GM18508 (cell line): ENCODE data around the gene KAT8.
A peak's percentile ranks its signal among the peaks of the same experiment; 100 is the strongest.

Source experiments
- ATAC-seq: cut with Tn5 transposase; IDR thresholded peaks from one replicate; pipeline ENCODE4 v1.9.1; 2021; ENCODE audit warnings: moderate number of reproducible peaks; ENCODE audit not compliant: insufficient read depth, unreplicated experiment

The KAT8 gene

GRCh38 chr16:31117384-31118222, at the start of gene KAT8:
TSS of gene KAT8 (plus strand) at chr16:31117664. CDS start at chr16:31117682, 18 bp downstream.
- peak; percentile 54 for ATAC-seq

GRCh38 chr16:31071861-31072260, 45.6 kb upstream of the KAT8 start:
- ATAC-seq: no peak

- no peak for ATAC-seq
Measured at GRCh38 chr16:31072540-31073141, 44.8 kb upstream of the KAT8 start.

GRCh38 chr16:31073142-31073969, 44.1 kb upstream of the KAT8 start:
- peak; percentile 25 for ATAC-seq

- ATAC-seq: peak; percentile 50
Measured at GRCh38 chr16:31073970-31074813, 43.3 kb upstream of the KAT8 start, which contains the start of the genes ZNF646 and ZNF668. TSS of gene ZNF646 (plus strand) at chr16:31074422. CDS start at chr16:31076325, 1,903 bp downstream. TSS of gene ZNF668 (minus strand) at chr16:31074240. CDS start at chr16:31064459, 9,781 bp downstream.

- ATAC-seq: no peak
Measured at GRCh38 chr16:31074814-31075183, 42.7 kb upstream of the KAT8 start.

GRCh38 chr16:31076319-31076718, 41.1 kb upstream of the KAT8 start:
- no peak for ATAC-seq

GRCh38 chr16:31077024-31077423, 40.4 kb upstream of the KAT8 start:
- no peak for ATAC-seq

- ATAC-seq: no peak
Measured at GRCh38 chr16:31077592-31078396, 39.7 kb upstream of the KAT8 start.

GRCh38 chr16:31078597-31079341, 38.7 kb upstream of the KAT8 start:
- ATAC-seq: no peak

GRCh38 chr16:31079342-31079944, 38.0 kb upstream of the KAT8 start:
- ATAC-seq: no peak

GRCh38 chr16:31080035-31080629, 37.3 kb upstream of the KAT8 start:
- no peak for ATAC-seq

GRCh38 chr16:31080756-31081419, 36.6 kb upstream of the KAT8 start:
- no peak for ATAC-seq

- ATAC-seq: no peak
Measured at GRCh38 chr16:31081428-31082351, 35.8 kb upstream of the KAT8 start.

GRCh38 chr16:31082368-31083045, 35.0 kb upstream of the KAT8 start:
- ATAC-seq: no peak
